GM12878 (cell line): ENCODE measurements around the gene UHRF1. TPM values are rescaled to one million over a fixed set of nuclear protein-coding genes. Genes with fewer than 3 reads are reported as not detected.

Experiments used
- ATAC-seq: fragments of 200-7000 bp; cut with Tn5 transposase; 3 replicates; pipeline ENCODE4 v1.9.1; 2020; ENCODE audit warnings: mild to moderate bottlenecking, moderate library complexity
- BruUV-seq: library from RNA; stranded (reverse); fragments of 400-500 nt; replicated peaks from 2 replicates; lab custom pipeline; 2021; lab: Mats Ljungman, UMichigan
- CTCF ChIA-PET: fragments of 300-600 bp; sonication (Branson Sonifier 250); formaldehyde crosslinking; extraction: SDS; loops from one replicate; lab custom pipeline; 2021; ENCODE audit warnings: inconsistent platforms; lab: Yijun Ruan, JAX
- POLR2A ChIA-PET: fragments of 350-600 bp; formaldehyde crosslinking; extraction: SDS; loops from one replicate; lab custom pipeline; 2021; ENCODE audit warnings: inconsistent platforms; lab: Charles Lee
- RAD21 ChIA-PET: fragments of 300-600 bp; sonication (Branson Sonifier 250); formaldehyde crosslinking; loops from one replicate; lab custom pipeline; 2023; ENCODE audit warnings: antibody characterized with exemption; ENCODE audit not compliant: unreplicated experiment; lab: Charles Lee
- SMC1A ChIA-PET: fragments of 300-600 bp; sonication (Branson Sonifier 250); formaldehyde crosslinking; loops from one replicate; lab custom pipeline; 2023; ENCODE audit not compliant: unreplicated experiment, uncharacterized antibody; lab: Charles Lee
- DNase-seq: peaks from one replicate; pipeline ENCODE4 v3.0.0-alpha.2; 2011; ENCODE audit warnings: low read depth, low spot score
- FAIRE-seq: peaks from 3 replicates; lab custom pipeline; 2011; peaks lifted over from hg19 to GRCh38; lab: Jason Lieb, UNC
- H2AFZ ChIP-seq: 2 replicates; pipeline ENCODE4 v1.6.0; 2011; ENCODE audit warnings: low read depth, low read length, control low read depth; ENCODE audit not compliant: control insufficient read depth
- H3K27ac ChIP-seq: 2 replicates; pipeline ENCODE4 v1.5.1; 2011; ENCODE audit warnings: control low read depth; ENCODE audit not compliant: control insufficient read depth, insufficient read depth
- H3K27me3 ChIP-seq, 2 experiments: replicated peaks in 1 of 2; 2 replicates each; pipeline versions ENCODE4 v1.6.0 to v1.6.1; 2011; ENCODE audit warnings: low read length in 1 of 2; ENCODE audit not compliant: control insufficient read depth in 2 of 2, insufficient read depth in 2 of 2
- H3K36me3 ChIP-seq, 2 experiments: 2 replicates each; pipeline ENCODE4 v1.5.1; 2011; ENCODE audit warnings: low read length in 1 of 2; ENCODE audit not compliant: control insufficient read depth in 2 of 2, insufficient read depth in 2 of 2
- H3K4me1 ChIP-seq: 2 replicates; pipeline ENCODE4 v1.6.1; 2011; ENCODE audit warnings: mild to moderate bottlenecking, low read length, moderate library complexity, mixed read lengths; ENCODE audit not compliant: control insufficient read depth, insufficient read depth
- H3K4me2 ChIP-seq: 2 replicates; pipeline ENCODE4 v1.6.0; 2011; ENCODE audit warnings: control low read depth; ENCODE audit not compliant: control insufficient read depth, insufficient read depth
- H3K4me3 ChIP-seq: fragments of 200-600 bp; sonication (generic); 2 replicates; pipeline ENCODE4 v1.5.1; 2016
- H3K79me2 ChIP-seq: 2 replicates; pipeline ENCODE4 v1.6.0; 2011; ENCODE audit warnings: low read length; ENCODE audit not compliant: control insufficient read depth, insufficient read depth
- H3K9ac ChIP-seq: 2 replicates; pipeline ENCODE4 v1.8.0; 2011; ENCODE audit warnings: low read length, control low read depth, mixed read lengths; ENCODE audit not compliant: control insufficient read depth, insufficient read depth
- H3K9me3 ChIP-seq: replicated peaks from 3 replicates; pipeline ENCODE4 v1.5.1; 2011; ENCODE audit warnings: mild to moderate bottlenecking, low read length; ENCODE audit not compliant: control insufficient read depth, insufficient read depth
- H4K20me1 ChIP-seq: 2 replicates; pipeline ENCODE4 v1.6.0; 2011; ENCODE audit not compliant: control insufficient read depth, insufficient read depth
- CBX3 ChIP-seq: fragments of 200-600 bp; sonication (generic); IDR thresholded peaks from 2 replicates; pipeline ENCODE4 v1.6.1; 2016; ENCODE audit warnings: low read depth, borderline replicate concordance
- HCFC1 ChIP-seq: fragments of 150-350 bp; IDR thresholded peaks from 2 replicates; pipeline ENCODE4 v1.6.1; 2014; ENCODE audit warnings: low read length
- IRF4 ChIP-seq: IDR thresholded peaks from 2 replicates; pipeline ENCODE4 v1.6.1; 2011; ENCODE audit warnings: low read depth, low read length
- PAX8 ChIP-seq: fragments of 450-650 bp; IDR thresholded peaks from 2 replicates; pipeline ENCODE4 v1.6.1; 2017; ENCODE audit warnings: mild to moderate bottlenecking, moderate library complexity
- PRDM15 ChIP-seq: fragments of 450-650 bp; formaldehyde crosslinking; IDR thresholded peaks from 2 replicates; pipeline ENCODE4 v1.4.0; 2020; ENCODE audit warnings: mild to moderate bottlenecking, moderate library complexity
- TBL1XR1 ChIP-seq: IDR thresholded peaks from 2 replicates; pipeline ENCODE4 v1.6.1; 2012; ENCODE audit warnings: low read depth, low read length, improper control_type of control experiment
- TCF3 ChIP-seq: IDR thresholded peaks from 2 replicates; pipeline ENCODE4 v1.6.1; 2012; ENCODE audit warnings: low read depth, mild to moderate bottlenecking, low read length, borderline replicate concordance; ENCODE audit not compliant: insufficient read depth
- ZNF217 ChIP-seq: fragments of 450-650 bp; IDR thresholded peaks from 2 replicates; pipeline ENCODE4 v1.6.1; 2017; ENCODE audit warnings: antibody characterized with exemption, mild to moderate bottlenecking
- WGBS: methylation state at CpG from one replicate; pipeline ENCODE4 v1.1.6; 2016; ENCODE audit warnings: low lambda C conversion rate; ENCODE audit not compliant: insufficient replicate concordance, insufficient coverage; ENCODE audit errors: missing lambda C conversion rate; 5-methylcytosine and 5-hydroxymethylcytosine counted together
- in situ Hi-C: fragments of 300-500 bp; cut with MboI; formaldehyde crosslinking; loops from 9 replicates; pipeline ENCODE4 v1.14.3; 2018; ENCODE audit warnings: mixed read lengths
- intact Hi-C: fragments of 100-400 bp; cut with micrococcal nuclease; formaldehyde crosslinking; loops from one replicate; pipeline ENCODE4 v1.14.2; 2022; ENCODE audit not compliant: unreplicated experiment
- polyA plus RNA-seq, 11 experiments: library from polyadenylated mRNA; depleted of rRNA in 4 of 11; unstranded in 6 of 11; stranded (reverse) in 5 of 11; fragments of >200 nt; fragmentation: Nextera tagmentation in 4 of 11; fragmentation: Illumina TruSeq in 1 of 11; extraction: Ambion mirVana in 4 of 11; extraction: Trizol in 1 of 11; gene quantifications; 1 replicate in 1 of 11; 2 replicates in 10 of 11; pipeline versions ENCODE4 v1.2.1 to v1.2.3, GENCODE V29; 2011 to 2016; ENCODE audit warnings: inconsistent platforms in 2 of 11, missing spikeins in 2 of 11, low read depth in 1 of 11
- total RNA-seq, 4 experiments: library from RNA; depleted of rRNA in 3 of 4; stranded (reverse); fragments of >200 nt in 3 of 4; fragmentation: Illumina TruSeq in 1 of 4; extraction: Trizol in 1 of 4; gene quantifications; 2 replicates each; pipeline versions ENCODE4 v1.2.1 to v1.2.3, GENCODE V29; 2013 to 2021
- TF ChIP-seq, protein P1 (sequence below): fragments of 450-650 bp; IDR thresholded peaks from 2 replicates; pipeline ENCODE4 v1.6.1; 2018; ENCODE audit warnings: mild to moderate bottlenecking, low read depth, moderate library complexity; ENCODE audit not compliant: partially characterized antibody
- TF ChIP-seq, protein P2 (sequence below): fragments of 450-650 bp; IDR thresholded peaks from 2 replicates; pipeline ENCODE4 v1.6.1; 2017; ENCODE audit warnings: mild to moderate bottlenecking, moderate library complexity
- TF ChIP-seq, protein P3 (sequence below): IDR thresholded peaks from 2 replicates; pipeline ENCODE4 v1.6.1; 2011; ENCODE audit warnings: low read depth, low read length, improper control_type of control experiment, borderline replicate concordance

UHRF1 gene
- total and polyA plus RNA-seq, 10 of the 15 experiments (the other 5 are each of a cell fraction or from before 2014, with no cell fraction given) = 13.0 to 109 (median 37.7) TPM

- intact Hi-C loops (no loop called here), in situ Hi-C loops (no loop called here)
- Histone ChIP-seq H3K27ac (no peak overlapping the region), H3K4me3 (no peak overlapping the region), H2AFZ (no peak overlapping the region), H3K9ac (no peak overlapping the region), H3K27me3 (no peaks in the 10 kb centered on the region), H3K36me3 (peaks cover 2 to 8% of the 10 kb centered on the region in 2 experiments; a peak in 2 of 4 replicates), H3K4me2 (no peak overlapping the region), H4K20me1 (peaks cover 11% of the 10 kb centered on the region), H3K9me3 (no peaks in the 10 kb centered on the region), H3K79me2 (peaks cover 54% of the 10 kb centered on the region), H3K4me1 (peaks cover 8% of the 10 kb centered on the region)
- SMC1A ChIA-PET = no interaction called here
- CTCF ChIA-PET = interaction anchor here (1.4 kb wide), 2 partner anchors 22 to 52 kb away, joined by 4 to 7 read pairs; no protein-coding TSS in a partner anchor
- TSS peak; percentile 23 for BruUV-seq
- DNase-seq = no peak
- POLR2A ChIA-PET = no interaction called here
- WGBS = 84% methylated on average over 8 of the region's 8 CpGs
- no peak for ATAC-seq
- RAD21 ChIA-PET = interaction anchor here (1.0 kb wide), 1 partner anchor 170 kb away, joined by 4 read pairs; no protein-coding TSS in a partner anchor
- FAIRE-seq = no peak
- TF ChIP-seq ZNF217 (no peak), TCF3 (no peak), IRF4 (no peak), TBL1XR1 (no peak), CBX3 (no peak), PAX8 (no peak), PRDM15 (CRISPR knock-in tag) (no peak), HCFC1 (no peak)
- TF ChIP-seq, protein P1, sequence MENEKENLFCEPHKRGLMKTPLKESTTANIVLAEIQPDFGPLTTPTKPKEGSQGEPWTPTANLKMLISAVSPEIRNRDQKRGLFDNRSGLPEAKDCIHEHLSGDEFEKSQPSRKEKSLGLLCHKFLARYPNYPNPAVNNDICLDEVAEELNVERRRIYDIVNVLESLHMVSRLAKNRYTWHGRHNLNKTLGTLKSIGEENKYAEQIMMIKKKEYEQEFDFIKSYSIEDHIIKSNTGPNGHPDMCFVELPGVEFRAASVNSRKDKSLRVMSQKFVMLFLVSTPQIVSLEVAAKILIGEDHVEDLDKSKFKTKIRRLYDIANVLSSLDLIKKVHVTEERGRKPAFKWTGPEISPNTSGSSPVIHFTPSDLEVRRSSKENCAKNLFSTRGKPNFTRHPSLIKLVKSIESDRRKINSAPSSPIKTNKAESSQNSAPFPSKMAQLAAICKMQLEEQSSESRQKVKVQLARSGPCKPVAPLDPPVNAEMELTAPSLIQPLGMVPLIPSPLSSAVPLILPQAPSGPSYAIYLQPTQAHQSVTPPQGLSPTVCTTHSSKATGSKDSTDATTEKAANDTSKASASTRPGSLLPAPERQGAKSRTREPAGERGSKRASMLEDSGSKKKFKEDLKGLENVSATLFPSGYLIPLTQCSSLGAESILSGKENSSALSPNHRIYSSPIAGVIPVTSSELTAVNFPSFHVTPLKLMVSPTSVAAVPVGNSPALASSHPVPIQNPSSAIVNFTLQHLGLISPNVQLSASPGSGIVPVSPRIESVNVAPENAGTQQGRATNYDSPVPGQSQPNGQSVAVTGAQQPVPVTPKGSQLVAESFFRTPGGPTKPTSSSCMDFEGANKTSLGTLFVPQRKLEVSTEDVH = no peak
- TF ChIP-seq, protein P2, sequence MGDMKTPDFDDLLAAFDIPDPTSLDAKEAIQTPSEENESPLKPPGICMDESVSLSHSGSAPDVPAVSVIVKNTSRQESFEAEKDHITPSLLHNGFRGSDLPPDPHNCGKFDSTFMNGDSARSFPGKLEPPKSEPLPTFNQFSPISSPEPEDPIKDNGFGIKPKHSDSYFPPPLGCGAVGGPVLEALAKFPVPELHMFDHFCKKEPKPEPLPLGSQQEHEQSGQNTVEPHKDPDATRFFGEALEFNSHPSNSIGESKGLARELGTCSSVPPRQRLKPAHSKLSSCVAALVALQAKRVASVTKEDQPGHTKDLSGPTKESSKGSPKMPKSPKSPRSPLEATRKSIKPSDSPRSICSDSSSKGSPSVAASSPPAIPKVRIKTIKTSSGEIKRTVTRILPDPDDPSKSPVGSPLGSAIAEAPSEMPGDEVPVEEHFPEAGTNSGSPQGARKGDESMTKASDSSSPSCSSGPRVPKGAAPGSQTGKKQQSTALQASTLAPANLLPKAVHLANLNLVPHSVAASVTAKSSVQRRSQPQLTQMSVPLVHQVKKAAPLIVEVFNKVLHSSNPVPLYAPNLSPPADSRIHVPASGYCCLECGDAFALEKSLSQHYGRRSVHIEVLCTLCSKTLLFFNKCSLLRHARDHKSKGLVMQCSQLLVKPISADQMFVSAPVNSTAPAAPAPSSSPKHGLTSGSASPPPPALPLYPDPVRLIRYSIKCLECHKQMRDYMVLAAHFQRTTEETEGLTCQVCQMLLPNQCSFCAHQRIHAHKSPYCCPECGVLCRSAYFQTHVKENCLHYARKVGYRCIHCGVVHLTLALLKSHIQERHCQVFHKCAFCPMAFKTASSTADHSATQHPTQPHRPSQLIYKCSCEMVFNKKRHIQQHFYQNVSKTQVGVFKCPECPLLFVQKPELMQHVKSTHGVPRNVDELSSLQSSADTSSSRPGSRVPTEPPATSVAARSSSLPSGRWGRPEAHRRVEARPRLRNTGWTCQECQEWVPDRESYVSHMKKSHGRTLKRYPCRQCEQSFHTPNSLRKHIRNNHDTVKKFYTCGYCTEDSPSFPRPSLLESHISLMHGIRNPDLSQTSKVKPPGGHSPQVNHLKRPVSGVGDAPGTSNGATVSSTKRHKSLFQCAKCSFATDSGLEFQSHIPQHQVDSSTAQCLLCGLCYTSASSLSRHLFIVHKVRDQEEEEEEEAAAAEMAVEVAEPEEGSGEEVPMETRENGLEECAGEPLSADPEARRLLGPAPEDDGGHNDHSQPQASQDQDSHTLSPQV = no peak
- TF ChIP-seq, protein P3, sequence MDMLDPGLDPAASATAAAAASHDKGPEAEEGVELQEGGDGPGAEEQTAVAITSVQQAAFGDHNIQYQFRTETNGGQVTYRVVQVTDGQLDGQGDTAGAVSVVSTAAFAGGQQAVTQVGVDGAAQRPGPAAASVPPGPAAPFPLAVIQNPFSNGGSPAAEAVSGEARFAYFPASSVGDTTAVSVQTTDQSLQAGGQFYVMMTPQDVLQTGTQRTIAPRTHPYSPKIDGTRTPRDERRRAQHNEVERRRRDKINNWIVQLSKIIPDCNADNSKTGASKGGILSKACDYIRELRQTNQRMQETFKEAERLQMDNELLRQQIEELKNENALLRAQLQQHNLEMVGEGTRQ = no peak
Observed at GRCh38 chr19:4979211-4979807, 70.0 kb downstream of the UHRF1 start.
